ENCODE measurements around the gene PAXX.
A peak's percentile ranks its signal among the peaks of the same experiment; 100 is the strongest.
"Not testable (repeated sequence)": the region's sequence is repeated elsewhere in the genome, so short reads cannot be mapped to it uniquely, and the experiment has no call there.

PAXX gene

GRCh38 chr9:136983167-136983566, 9.1 kb upstream of the PAXX start:
- DNase-seq = no peak

GRCh38 chr9:136983656-136984314, 8.4 kb upstream of the PAXX start:
- no peak for DNase-seq

- DNase-seq = no peak
Observed at GRCh38 chr9:136984464-136985026, 7.7 kb upstream of the PAXX start.

- no peak for DNase-seq
Observed at GRCh38 chr9:136985027-136985602, 7.1 kb upstream of the PAXX start.

GRCh38 chr9:136985853-136986252, 6.4 kb upstream of the PAXX start:
- DNase-seq = no peak

GRCh38 chr9:136988872-136989271, 3.4 kb upstream of the PAXX start:
- no peak for DNase-seq

GRCh38 chr9:136990242-136990911, 1.8 kb upstream of the PAXX start:
- no peak for DNase-seq

GRCh38 chr9:136992819-136993369, 672 bp downstream of the PAXX start:
- DNase-seq = no peak

- DNase-seq = no peak
Observed at GRCh38 chr9:136994180-136994887, 2.1 kb downstream of the PAXX start.

GRCh38 chr9:136994888-136995230, 2.6 kb downstream of the PAXX start:
- no peak for DNase-seq

GRCh38 chr9:136995362-136995761, 3.1 kb downstream of the PAXX start:
- no peak for DNase-seq

- no peak for DNase-seq
Observed at GRCh38 chr9:136995772-136996311, 3.6 kb downstream of the PAXX start.

GRCh38 chr9:136996361-136997292, 4.4 kb downstream of the PAXX start, which contains the start of gene CLIC3:
TSS of gene CLIC3 (minus strand) at chr9:136996568. CDS start at chr9:136996543, 25 bp downstream.
- DNase-seq = peak; percentile 47

GRCh38 chr9:136997371-136997770, 5.1 kb downstream of the PAXX start:
- no peak for DNase-seq

GRCh38 chr9:136997830-136998234, 5.6 kb downstream of the PAXX start:
- DNase-seq = peak; percentile 26

- DNase-seq = no peak
Observed at GRCh38 chr9:137000177-137000930, 8.1 kb downstream of the PAXX start.

- no peak for DNase-seq
Observed at GRCh38 chr9:137001857-137002645, 9.8 kb downstream of the PAXX start.

- no peak for DNase-seq
Observed at GRCh38 chr9:137002646-137003041, 10.4 kb downstream of the PAXX start.

- DNase-seq = not testable (repeated sequence)
Observed at GRCh38 chr9:137004285-137004684, 12.1 kb downstream of the PAXX start.
